VCaP (cell line): ENCODE results near the gene MME.

ENCODE experiments used
- H3K27ac ChIP-seq: fragments of 450-650 bp; 2 replicates; pipeline ENCODE4 v1.5.1; 2017
- TF ChIP-seq, protein P1 (sequence below): fragments of 450-650 bp; conservative IDR thresholded peaks from 2 replicates; pipeline ENCODE4 v1.5.1; 2017; ENCODE audit warnings: mild to moderate bottlenecking, moderate library complexity

Gene MME

GRCh38 chr3:155097009-155097349 lies 16.9 kb downstream of the MME start:
- TF ChIP-seq, protein P1, sequence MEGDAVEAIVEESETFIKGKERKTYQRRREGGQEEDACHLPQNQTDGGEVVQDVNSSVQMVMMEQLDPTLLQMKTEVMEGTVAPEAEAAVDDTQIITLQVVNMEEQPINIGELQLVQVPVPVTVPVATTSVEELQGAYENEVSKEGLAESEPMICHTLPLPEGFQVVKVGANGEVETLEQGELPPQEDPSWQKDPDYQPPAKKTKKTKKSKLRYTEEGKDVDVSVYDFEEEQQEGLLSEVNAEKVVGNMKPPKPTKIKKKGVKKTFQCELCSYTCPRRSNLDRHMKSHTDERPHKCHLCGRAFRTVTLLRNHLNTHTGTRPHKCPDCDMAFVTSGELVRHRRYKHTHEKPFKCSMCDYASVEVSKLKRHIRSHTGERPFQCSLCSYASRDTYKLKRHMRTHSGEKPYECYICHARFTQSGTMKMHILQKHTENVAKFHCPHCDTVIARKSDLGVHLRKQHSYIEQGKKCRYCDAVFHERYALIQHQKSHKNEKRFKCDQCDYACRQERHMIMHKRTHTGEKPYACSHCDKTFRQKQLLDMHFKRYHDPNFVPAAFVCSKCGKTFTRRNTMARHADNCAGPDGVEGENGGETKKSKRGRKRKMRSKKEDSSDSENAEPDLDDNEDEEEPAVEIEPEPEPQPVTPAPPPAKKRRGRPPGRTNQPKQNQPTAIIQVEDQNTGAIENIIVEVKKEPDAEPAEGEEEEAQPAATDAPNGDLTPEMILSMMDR = no peak
- no peak overlapping the region for H3K27ac ChIP-seq

DNA sequence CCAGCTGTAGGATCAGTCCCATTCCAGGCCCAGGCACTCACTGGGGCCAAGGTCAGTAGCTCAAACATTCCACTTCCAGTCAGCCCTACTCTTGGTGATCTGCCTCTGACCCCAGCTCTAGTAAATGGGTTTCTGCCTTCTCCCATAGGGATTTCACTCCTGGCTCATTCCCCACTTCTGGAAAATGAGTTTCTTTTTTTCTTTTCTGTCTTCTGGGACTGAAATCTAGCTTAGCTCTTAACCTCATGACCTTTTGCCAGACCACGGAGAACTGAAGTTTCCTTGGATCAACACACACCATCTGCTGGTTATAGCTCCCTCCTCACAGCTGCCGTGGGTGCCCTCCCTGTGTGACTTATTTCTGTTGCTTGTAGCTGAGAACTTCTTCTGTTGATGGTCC lies 21.3 kb downstream of the MME start:
- no peak overlapping the region for H3K27ac ChIP-seq
- TF ChIP-seq, protein P1 = no peak

DNA sequence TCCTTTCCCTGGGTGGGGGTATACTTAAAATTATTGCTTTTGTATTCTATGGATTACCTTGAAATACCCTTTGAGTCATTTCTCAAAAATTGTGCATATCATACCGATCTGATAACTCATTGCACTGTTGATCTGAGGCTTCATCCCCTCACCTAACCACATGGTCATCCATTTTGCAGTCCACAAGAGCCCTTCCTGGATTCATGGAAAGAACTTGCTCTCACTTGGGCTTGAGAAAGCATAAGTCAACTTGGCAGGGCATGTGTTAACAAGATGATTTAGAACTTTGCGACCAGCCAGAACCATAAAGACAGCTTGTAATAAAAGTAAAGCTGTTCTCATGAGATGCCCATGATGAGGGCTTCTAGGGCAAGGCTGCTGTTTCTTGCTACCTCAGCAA lies 22.2 kb downstream of the MME start:
- TF ChIP-seq, protein P1 = no peak
- no peak overlapping the region for H3K27ac ChIP-seq

DNA sequence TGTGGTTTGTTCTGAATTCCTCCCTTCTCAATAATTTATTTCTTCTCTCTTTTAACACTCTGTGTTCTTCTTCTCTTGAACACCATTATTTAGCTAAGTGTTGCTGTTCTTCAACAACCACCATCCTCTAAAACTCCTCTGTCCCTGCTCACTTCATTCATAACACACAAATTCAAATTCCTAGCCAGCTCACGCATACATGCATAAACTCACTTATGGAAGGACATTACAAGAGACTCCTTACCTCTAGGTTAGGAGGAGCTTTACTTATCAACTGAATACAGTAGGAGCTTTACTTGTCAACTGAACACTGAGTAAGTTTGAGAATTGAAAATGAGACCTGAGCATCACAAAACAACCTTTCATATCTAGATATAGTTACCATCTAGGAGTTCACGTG lies 23.6 kb downstream of the MME start:
- no peak overlapping the region for H3K27ac ChIP-seq

DNA sequence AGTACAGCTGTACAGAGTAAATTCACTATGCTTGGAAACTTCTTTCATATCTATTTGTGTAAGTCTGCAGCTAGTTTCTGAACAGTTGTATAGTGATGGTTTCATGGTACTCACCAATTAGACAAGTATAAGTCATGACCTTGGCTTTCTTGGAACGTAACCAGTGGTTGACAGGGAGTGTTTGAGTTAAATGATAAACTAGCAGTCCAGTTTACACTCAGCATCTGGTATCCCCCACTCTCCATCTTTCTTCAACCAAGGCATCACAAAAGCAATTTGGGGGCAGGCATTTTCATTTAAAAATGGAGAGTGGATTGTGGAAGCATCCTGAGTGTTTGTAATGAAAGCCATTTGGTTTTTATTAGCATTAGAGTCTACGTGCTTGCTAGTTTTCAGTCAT lies 26.0 kb downstream of the MME start:
- H3K27ac ChIP-seq = no peak overlapping the region
- TF ChIP-seq, protein P1 = no peak

More for the DNA sequence above, 23.6 kb downstream of the MME start:
- TF ChIP-seq, protein P1 = no peak

DNA sequence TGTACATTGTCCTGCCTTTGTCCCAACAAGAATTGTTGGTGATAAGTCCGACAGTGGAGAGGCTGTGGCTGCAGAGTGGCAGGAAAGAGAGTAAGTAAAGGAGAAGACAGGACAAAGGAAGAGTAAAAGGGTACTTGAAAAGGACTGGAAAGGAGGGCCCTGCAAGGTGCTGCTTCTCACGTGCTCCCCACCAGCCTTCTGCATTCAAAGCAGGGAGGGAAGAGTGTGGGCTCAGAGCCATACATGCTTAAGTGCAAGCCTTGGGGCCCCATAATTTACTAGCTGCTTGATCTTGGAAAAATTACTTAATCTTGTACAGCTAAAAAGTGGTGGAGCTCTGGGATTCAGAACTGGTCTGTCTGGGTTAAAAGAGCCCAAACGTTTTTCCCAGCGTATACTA lies 29.9 kb downstream of the MME start:
- TF ChIP-seq, protein P1 = no peak
- H3K27ac ChIP-seq = no peak overlapping the region

DNA sequence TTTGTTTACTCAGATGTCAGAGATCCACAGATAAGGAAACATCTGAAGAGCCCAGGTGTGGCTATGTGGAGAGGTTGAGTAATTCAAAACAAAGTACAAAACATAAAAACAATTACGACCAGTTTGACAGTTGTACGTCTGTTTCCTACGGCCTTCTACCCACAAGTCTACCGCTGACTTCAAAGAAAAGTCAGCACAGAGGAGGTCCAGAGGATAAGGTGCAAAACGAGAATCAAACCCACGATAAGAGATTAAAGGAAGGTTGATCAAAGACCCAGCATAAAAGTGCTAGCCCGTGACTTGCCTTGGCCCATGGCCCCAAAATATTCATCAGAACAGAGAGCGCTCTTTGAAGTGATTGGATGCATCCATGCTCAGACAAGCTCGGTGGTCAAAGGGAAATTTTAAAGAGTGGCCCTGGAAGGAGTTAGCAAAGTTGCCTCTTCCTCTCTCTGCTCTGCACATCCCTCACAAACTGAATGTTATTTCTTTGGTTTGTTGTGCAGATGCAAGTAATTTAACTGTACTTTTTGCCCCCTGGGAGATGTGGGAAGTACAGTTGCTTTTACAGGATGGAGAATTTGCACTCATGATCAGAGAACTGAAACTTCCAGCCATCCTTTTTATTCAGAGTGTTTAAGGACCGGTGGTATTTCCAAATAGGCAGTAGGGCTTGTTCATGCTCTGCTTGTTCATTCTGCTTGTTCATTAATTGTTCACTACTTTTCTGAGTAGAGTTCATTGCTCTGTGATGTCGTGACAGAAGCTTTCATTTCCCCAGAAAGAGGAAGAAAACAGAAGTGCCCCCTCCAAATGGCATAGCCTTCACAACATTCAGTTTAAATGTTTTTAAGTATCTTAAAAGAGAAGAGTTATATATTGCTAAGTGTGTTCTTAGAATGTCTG lies 31.1 kb downstream of the MME start:
- TF ChIP-seq, protein P1 = no peak
- H3K27ac ChIP-seq = no peak overlapping the region
